SK-N-SH (cell line): Measurements from ENCODE around the gene SARDH.

Source experiments
- CHD2 ChIP-seq: fragments of 150-350 bp; IDR thresholded peaks from 2 replicates; pipeline ENCODE4 v1.6.1; 2018; ENCODE audit warnings: low read length; ENCODE audit not compliant: partially characterized antibody
- EP300 ChIP-seq, 2 experiments: IDR thresholded peaks; 2 replicates each; pipeline versions ENCODE4 v1.4.0 to v1.6.1; 2012; ENCODE audit warnings: borderline replicate concordance in 1 of 2, low read depth in 1 of 2, low read length in 1 of 2
- EZH2phosphoT487 ChIP-seq: fragments of 200-600 bp; sonication (generic); IDR thresholded peaks from 2 replicates; pipeline ENCODE4 v1.6.1; 2017; ENCODE audit warnings: low read depth, mixed run types, mild to moderate bottlenecking, antibody characterized with exemption, moderate library complexity, borderline replicate concordance
- MAX ChIP-seq: IDR thresholded peaks from 2 replicates; pipeline ENCODE4 v1.4.0; 2012; ENCODE audit warnings: low read depth
- MXI1 ChIP-seq: IDR thresholded peaks from 2 replicates; pipeline ENCODE4 v1.6.1; 2012; ENCODE audit warnings: mild to moderate bottlenecking, low read depth, low read length, improper control_type of control experiment
- REST ChIP-seq: IDR thresholded peaks from 2 replicates; pipeline ENCODE4 v1.6.1; 2012; ENCODE audit warnings: mild to moderate bottlenecking, low read depth, low read length, moderate library complexity
- RXRA ChIP-seq: IDR thresholded peaks from 2 replicates; pipeline ENCODE4 v1.4.0; 2012; ENCODE audit warnings: low read depth, mild to moderate bottlenecking, borderline replicate concordance
- TF ChIP-seq, protein P1 (sequence below): fragments of 200-600 bp; sonication (generic); IDR thresholded peaks from 2 replicates; pipeline ENCODE4 v1.6.1; 2017; ENCODE audit warnings: antibody characterized with exemption, mild to moderate bottlenecking, moderate library complexity

GRCh38 chr9:133638076-133638475 is 100.1 kb downstream of the SARDH start:
- TF ChIP-seq, protein P1, sequence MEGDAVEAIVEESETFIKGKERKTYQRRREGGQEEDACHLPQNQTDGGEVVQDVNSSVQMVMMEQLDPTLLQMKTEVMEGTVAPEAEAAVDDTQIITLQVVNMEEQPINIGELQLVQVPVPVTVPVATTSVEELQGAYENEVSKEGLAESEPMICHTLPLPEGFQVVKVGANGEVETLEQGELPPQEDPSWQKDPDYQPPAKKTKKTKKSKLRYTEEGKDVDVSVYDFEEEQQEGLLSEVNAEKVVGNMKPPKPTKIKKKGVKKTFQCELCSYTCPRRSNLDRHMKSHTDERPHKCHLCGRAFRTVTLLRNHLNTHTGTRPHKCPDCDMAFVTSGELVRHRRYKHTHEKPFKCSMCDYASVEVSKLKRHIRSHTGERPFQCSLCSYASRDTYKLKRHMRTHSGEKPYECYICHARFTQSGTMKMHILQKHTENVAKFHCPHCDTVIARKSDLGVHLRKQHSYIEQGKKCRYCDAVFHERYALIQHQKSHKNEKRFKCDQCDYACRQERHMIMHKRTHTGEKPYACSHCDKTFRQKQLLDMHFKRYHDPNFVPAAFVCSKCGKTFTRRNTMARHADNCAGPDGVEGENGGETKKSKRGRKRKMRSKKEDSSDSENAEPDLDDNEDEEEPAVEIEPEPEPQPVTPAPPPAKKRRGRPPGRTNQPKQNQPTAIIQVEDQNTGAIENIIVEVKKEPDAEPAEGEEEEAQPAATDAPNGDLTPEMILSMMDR, result no peak
- TF ChIP-seq CHD2, result no peak
- TF ChIP-seq MXI1, result no peak
- no peak for TF ChIP-seq EP300 (IDR thresholded peaks at IDR 0.05; ENCODE audit: borderline replicate concordance in 1 of 2, low read depth in 1 of 2, low read length in 1 of 2)
- TF ChIP-seq REST, result no peak
- no peak for TF ChIP-seq MAX
- TF ChIP-seq RXRA, result no peak
- no peak for TF ChIP-seq EZH2phosphoT487
